SK-MEL-5 (cell line): Measurements from ENCODE around the gene MYPOP. TPM values are rescaled to one million over a fixed set of nuclear protein-coding genes. Genes with fewer than 3 reads are reported as not detected.
A peak's percentile ranks its signal among the peaks of the same experiment; 100 is the strongest.

Experiments used
- DNase-seq: peaks from one replicate; pipeline ENCODE4 v3.0.0-alpha.2; 2016; ENCODE audit warnings: low read depth, low spot score
- in situ Hi-C: cut with HindIII; loops from 2 replicates; pipeline ENCODE4 v1.10.0; 2016; ENCODE audit warnings: low sequenced_read_pairs, high pct_unique_total_duplicates, low pct_unique_long_range_greater_than_20kb
- total RNA-seq: library from RNA; depleted of rRNA; stranded (reverse); fragments of >200 nt; shearing (Covaris generic); gene quantifications from 2 replicates; pipeline ENCODE4 v1.2.3, GENCODE V29; 2014; rRNA removed

MYPOP gene
- total RNA-seq, 1 experiment from 2014 or later, result 2.4 TPM

DNA sequence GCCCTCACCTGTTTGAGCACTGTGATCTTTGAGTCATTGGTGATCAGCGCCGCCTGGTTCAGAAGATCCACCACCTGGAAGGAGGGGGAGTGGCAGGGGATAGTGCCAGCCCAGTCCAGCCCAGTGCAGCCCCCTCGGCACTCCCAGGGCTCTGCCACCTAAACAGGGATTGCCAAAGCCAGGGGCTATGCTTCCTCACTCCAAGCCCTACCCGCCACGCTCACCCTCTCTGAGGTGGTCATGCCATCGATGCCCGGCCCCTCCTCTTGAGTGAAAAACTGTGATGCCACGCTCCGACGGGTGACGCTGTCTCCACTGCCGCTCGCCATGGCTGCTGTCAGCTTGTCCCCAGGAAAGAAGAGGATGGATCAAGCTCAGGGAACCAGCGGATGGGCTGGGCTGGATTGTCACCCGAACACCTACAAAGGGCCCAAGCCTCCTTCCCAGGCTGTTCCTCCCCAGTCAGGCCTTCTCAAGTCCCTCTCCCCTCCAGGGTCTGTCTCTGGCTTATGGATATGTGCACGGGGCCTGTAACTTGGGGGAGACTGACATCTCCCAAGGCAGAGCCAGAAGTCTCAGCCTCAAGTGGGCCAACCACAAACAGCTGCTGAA is 48.1 kb downstream of the MYPOP start:
- no peak for DNase-seq
- in situ Hi-C loops, result no loop called here

DNA sequence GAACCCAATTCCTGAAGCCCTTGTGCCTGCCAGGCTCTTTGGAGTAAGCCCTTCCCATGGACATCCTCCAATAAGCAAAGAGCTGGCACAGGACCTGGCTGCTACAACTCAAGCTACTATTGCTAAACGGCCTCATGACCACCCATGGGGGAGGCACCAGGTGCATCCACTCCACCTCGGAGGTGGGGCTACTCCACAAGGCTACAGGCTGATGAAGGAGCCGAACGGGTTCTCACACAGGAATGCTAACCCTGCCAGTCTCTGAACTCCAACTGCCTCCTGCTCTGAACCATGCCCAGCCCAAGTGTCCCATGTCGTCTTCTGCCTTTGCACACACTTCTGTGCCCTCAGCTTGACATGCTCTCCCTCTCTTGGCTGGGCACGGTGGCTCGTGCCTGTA is 49.4 kb downstream of the MYPOP start:
- in situ Hi-C loops, result no loop called here
- DNase-seq, result no peak

DNA sequence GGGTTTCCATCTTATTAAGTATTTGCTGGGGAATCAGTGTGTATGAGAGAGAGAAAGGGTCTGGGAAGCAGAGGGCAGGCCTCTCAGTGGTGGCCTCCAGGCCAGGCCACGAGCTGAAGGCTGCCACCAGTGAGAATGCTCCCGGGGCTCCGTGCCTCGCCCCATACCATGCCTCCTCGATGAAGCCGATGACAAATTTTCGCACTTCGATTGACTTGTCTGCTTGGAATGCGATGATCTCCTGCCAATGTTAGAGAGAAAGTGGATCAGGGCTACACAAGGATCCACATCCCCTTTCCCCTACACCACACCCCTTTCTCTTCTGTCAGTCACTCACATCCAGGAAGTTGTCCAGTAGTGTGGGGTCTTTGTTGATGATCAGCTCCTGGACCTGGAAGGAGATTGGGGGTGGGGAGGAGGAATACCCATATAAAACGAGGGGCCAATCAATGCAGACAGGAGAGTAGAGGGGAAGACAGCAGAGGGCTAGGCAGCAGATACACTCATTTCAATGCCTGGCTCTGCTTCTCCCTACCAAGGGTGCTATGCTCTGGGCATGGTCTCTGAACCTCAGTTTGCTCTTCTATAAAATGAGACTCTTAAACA is 50.2 kb downstream of the MYPOP start:
- no peak for DNase-seq
- in situ Hi-C loops, result no loop called here

DNA sequence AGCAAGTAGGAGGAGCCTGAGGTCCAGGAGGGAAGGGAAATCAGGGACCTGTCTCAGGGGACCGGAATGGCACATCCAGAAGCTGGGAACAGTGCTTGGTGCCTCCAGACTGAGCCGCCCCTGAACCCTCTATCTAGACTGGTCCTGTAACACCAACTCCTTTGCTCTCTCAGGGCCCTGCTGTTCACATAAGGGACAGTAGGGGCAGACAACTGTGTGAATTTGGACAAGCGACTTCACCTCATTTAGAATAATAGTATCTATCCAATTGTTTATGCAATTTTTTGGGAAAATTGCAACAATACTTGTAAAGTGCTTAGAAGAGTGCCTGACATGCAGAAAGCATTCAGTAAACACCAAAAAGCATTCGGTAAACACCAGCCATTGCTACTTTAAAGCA is 53.5 kb downstream of the MYPOP start:
- peak; percentile 30 for DNase-seq
- in situ Hi-C loops, result no loop called here

DNA sequence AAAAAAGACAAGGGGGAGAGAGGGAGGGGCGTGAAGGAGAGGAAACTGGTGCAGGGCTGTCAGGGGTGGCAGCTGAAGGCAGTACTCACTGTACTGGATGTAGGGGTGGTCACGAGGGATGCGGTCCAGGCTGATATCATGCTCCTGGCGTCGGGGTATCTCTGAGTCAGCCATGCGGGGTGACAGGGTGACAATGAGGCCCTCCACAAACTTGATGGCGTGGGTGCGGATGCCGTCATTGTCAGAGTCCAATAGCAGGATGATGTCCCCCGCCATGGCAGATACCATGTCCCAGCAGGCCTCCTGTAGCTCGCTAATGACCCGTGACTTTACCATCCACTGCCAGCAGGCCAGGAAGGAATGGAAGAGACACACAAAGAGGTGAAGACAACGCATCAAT is 54.8 kb downstream of the MYPOP start:
- DNase-seq, result no peak
- in situ Hi-C loops, result no loop called here

DNA sequence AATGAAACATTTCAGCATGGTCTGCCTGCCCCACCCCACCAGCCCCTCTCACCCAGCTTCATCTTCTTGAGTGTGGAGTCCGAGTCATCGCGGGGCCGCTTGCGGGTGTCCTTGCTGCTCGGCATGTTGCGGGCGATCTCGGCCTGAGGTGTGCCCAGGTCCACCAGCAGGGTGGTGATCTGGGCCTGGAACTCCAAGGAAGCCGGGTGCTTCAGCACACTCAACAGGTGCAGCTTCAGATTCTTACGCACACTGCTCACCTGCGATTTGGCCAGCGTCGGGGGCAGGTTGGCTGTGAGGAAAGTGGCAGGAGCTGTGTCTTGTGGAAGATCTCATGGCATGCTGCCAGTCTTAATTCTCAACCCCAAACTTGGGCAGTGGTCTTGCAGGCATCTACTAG is 60.2 kb downstream of the MYPOP start:
- DNase-seq, result no peak
- in situ Hi-C loops, result no loop called here

Other genes starting within 250 kb of the MYPOP start
- 0.05 TPM in 1 of 2 replicates, not detected in the other for gene GIPR, start 234.4 kb downstream of the MYPOP start, total RNA-seq
- gene SNRPD2, start 210.7 kb downstream of the MYPOP start, total RNA-seq, result 480 and 520 TPM in 2 replicates
- 10.0 and 14.3 TPM in 2 replicates for gene QPCTL, start 209.9 kb downstream of the MYPOP start, total RNA-seq
- gene FBXO46, start 171.7 kb downstream of the MYPOP start, total RNA-seq, result 7.0 and 7.2 TPM in 2 replicates
- gene MEIOSIN, start 169.2 kb downstream of the MYPOP start, total RNA-seq, result 0.37 and 0.45 TPM in 2 replicates
- gene SIX5, start 133.4 kb downstream of the MYPOP start, total RNA-seq, result 7.0 and 7.9 TPM in 2 replicates
- 3.1 and 5.1 TPM in 2 replicates for gene DMPK, start 120.1 kb downstream of the MYPOP start, total RNA-seq
- gene DMWD, start 109.8 kb downstream of the MYPOP start, total RNA-seq, result 24.3 and 26.7 TPM in 2 replicates
- 0.11 TPM in 1 of 2 replicates, not detected in the other for gene RSPH6A, start 87.3 kb downstream of the MYPOP start, total RNA-seq
- gene SYMPK, start 39.5 kb downstream of the MYPOP start, total RNA-seq, result 28.1 and 33.4 TPM in 2 replicates
- gene FOXA3, start 38.3 kb downstream of the MYPOP start, total RNA-seq, result 0.08 TPM in 1 of 2 replicates, not detected in the other
- 20.6 and 22.9 TPM in 2 replicates for gene IRF2BP1, start 16.5 kb downstream of the MYPOP start, total RNA-seq
- gene NANOS2, start 12.2 kb upstream of the MYPOP start, total RNA-seq, result not detected in 2 replicates
- gene NOVA2, start 71.3 kb upstream of the MYPOP start, total RNA-seq, result 0.08 and 0.18 TPM in 2 replicates
- 5.4 and 7.2 TPM in 2 replicates for gene CCDC61, start 92.9 kb upstream of the MYPOP start, total RNA-seq
- gene PGLYRP1, start 120.4 kb upstream of the MYPOP start, total RNA-seq, result not detected in 2 replicates
- gene IGFL4, start 138.4 kb upstream of the MYPOP start, total RNA-seq, result 0.21 and 0.50 TPM in 2 replicates
- not detected in 2 replicates for gene IGFL3, start 222.1 kb upstream of the MYPOP start, total RNA-seq
- not detected in 2 replicates for gene IGFL2, start 245.6 kb upstream of the MYPOP start, total RNA-seq